Upper lobe of left lung (tissue), 4 donors: ENCODE measurements around the gene PCYOX1L.

Experiments used
- CTCF ChIP-seq, 6 experiments: fragments of 450-650 bp in 4 of 6; fragments of 200-600 bp in 2 of 6; sonication (generic) in 2 of 6; IDR thresholded peaks; one replicate each; pipeline ENCODE4 v1.5.1; 2016 to 2019; ENCODE audit warnings: antibody characterized with exemption in 6 of 6
- POLR2A ChIP-seq, 4 donors: fragments of 450-650 bp; IDR thresholded peaks; one replicate each; pipeline ENCODE4 v1.5.1; 2016 to 2017; ENCODE audit warnings: antibody characterized with exemption in 4 of 4, mild to moderate bottlenecking in 2 of 4

GRCh38 chr5:149416987-149417710, 59.3 kb downstream of the PCYOX1L start:
- TF ChIP-seq CTCF (IDR thresholded peaks at IDR 0.05) (no peak), POLR2A (IDR thresholded peaks at IDR 0.05) (no peak)
